Activated CD4-positive, alpha-beta T cell treated with anti-CD3 and anti-CD28 coated beads, Interleukin-2, amount 50 U/mL, for 1 hour (primary cell): ENCODE data around the gene UNC5A.

ENCODE experiments used
- DNase-seq: peaks from one replicate; pipeline ENCODE4 v3.0.0-alpha.2; 2020

Gene UNC5A

DNA sequence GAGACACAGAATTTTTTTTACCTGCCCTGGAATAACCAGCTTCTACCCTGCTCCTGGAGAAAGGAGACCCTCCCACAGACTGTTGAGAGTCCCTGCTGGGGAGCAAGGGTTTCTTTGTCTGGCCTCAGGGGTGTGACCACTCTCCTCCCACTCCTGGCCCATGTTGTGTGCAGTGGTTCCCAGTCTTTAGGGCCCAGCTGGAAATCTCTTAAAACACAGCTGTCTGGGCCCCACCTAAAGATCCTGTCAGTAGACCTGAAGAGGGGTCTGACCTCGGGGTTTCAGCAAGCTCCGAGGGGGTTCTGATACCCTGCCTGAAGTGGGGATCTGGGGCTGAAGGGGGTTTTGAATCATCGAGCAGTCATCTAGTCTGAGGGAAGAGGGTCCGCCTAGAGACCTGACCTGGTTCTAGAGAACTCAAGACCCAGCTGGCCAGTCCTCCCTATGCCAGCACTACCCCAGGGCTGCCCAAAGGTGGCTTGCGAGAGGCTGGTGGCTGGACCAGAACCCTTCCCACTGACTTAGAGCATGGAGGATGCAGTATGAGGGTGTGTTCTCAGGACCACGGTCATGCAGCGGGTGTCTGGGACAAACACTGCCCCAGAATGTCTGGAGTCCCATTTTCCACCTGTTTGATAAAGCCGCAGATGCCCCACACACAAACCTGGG lies 8.1 kb upstream of the UNC5A start:
- DNase-seq = no peak

DNA sequence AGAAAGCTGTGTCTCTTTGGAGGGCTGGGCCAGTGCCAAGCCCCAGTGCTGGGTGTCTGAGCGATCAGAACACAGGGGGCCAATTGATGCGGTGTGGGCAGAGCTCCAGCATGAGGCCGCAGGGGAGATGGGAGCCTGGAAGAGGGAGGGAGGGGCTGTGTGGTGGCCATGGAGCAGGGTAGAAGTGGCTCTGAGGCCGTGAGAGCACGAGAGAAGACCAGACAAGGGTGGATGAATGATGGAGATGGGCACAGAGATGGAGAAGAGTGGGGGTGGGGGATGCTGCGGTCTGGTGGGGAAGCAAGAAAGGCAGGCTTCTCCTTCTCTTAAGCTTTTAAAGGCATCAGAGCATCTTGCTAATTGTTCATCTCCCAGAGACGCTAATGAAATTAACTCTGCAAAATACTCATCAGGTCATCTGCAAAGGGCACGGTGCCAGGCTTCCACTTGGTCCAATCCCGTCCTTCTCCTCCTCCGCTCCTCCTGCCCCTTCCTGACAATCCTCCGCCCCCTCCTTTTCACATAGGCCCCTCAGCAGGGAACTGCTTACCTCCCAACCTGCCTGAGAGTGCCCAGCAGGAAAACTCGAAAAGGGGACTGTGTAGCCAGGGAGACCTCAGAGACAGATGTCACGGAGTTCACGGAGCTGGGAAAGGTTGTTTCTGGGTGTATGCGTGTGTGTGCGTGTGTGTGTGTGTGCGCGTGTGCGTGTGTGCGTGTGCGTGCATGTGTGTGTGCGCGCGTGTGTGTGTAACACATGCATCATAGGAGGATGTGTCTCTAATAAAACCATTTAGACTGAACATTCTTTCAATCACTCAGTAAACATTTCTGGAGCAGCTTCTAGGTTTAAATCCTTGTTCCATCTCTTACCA lies 7.1 kb upstream of the UNC5A start:
- no peak for DNase-seq

DNA sequence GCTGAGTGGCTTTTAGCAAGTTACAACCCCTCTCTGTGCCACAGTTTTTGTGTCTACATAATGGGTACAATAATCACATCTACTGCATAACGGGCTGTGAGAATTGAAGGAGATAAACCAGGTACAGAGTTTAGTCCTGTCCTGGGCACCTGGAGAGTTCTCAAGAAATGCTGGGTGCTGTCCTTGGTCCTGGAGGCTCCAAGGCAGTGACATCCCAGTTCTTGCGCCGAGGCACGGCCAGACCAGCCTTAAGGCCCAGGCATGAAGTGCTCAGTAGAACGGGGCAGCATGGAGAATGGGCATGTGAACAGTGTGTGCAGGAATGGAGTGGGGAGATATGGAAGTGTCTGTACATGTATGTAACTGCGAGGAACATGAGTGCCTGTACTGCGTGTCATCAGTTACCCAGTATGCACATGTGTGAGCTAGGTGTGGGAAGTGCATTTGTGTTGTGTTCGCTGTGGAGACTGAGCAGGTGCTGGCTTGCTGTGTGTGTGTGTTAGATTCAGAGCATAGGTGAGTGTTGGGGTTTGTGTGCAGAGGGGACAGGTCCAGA lies 6.3 kb upstream of the UNC5A start:
- DNase-seq = no peak

DNA sequence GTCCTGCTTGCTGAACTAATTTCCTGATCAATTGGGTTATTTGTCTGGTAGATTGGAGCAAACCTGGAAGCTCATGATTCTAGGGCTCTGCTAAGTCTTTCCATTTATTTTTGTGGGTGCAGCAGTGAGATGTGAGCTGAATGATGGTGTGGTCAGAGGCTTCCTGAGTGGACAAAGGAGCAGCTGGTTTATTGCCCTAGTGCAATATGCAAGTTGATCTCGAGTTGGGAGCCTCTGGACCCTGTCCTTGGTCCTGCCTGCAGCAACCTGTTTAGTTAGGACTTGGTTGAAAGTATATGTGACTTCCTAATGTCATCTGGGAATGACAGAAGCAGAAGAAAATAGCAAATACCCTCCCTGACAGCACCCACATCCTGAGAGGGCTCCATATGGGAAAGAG lies 4.2 kb upstream of the UNC5A start:
- DNase-seq = no peak

DNA sequence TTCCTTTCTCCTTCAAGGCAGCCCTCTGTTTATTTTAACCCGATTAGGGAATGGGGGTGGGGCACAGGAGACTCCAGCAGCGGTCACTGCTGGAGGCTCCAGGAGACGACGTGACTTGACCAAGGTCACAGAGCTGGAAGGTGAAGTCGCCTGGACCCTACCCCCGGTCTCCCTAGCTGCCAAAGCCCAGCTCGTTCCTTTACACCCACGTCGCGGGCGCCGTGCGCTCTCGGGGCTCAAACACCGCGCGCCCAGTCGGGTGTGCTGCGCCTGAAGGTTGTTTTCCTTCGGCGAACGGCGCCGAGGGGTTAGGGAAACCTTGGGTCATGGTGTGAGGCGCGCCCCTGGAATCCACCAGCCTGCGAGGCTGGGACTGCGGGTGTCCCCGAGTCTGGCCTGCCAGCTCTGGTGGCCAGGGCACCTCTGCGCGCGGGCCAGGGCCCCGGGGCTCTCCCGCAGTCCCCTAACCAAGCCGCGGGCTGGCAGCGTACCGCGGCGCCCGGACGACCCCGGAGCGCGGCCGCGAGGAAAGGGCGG lies 747 bp upstream of the UNC5A start:
- DNase-seq = no peak

DNA sequence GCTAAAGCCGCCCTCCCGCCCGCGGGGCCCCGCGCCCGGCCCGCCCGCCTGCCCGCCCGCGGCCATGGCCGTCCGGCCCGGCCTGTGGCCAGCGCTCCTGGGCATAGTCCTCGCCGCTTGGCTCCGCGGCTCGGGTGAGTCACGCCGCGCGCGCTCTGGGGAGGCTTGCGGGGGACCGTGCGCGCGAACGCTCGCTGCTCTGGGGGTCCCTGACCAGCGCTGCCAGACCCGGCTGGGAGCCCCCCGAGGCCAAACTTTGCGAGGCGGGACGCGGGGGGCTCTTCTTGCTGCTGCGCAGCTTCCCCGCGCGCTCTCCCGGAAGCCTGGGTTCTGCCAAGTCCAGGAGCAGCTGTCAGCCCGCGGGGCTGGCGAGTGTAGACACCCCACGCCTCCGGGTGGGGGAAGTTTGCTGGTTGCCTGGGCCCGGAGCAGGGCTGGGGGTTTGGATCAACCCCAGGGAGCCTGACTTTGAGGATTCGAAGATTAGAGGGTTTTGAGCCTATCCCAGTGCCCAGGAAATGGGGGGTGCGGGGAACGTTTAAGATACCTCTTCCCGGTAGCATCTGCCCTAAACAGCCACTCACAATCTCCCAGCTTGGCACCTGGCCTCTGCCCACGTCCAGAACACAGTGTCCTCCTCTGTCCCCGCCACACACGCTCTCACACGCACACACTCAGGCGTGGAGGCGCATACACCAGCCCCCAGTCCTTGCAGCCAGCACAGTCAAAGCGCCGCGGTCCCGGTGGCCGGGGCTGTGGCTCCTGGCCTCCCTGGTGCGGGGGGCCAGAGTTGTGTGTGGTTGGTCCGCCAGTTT lies 535 bp downstream of the UNC5A start:
- DNase-seq = no peak

DNA sequence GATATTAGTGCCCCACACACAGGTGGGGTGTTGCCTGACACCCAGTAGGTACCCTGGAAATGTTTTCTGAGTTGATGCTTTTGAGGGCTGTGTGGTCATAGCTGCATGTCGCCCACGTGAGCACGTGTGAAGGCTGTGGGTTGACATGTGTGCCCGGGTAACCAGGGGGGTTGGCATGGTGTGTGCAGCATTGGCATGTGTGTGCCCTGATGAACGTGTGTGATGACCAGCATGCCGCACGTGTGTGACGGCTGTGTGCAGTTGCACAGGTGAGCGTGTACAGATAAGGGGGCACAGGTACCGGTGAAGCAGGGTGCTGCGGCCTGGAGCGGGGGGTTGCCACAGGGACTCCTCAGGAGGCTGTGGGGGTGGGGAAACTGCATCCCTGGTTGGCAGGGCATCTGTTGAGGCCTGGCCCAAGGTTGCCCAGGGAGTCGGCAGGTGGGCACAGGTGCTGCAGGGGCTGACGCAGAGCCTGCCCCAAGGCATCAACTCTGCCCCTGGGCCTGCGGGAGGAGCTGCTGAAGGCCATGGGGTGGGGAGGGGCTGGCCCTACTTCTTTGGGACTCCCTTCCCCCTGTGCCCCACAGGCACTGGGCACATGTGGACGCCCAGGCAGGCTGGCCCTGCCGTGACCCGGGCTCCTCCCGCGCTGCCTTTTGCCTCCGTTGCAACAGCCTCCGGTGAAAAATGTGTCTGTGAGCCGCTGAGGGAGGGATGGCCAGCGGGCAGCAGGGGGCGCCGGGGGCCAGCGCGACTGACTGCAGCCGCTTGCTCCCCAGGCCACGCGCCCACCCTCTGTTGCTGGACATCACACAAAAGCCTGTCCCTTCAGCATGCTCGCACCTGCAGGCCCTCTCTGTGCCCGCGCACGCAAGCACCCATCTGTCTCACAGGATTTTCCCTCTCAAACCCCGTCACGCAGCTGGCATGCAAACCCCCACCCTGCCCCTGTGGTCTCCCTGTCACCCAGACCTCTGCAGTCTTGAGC lies 2.2 kb downstream of the UNC5A start:
- no peak for DNase-seq

DNA sequence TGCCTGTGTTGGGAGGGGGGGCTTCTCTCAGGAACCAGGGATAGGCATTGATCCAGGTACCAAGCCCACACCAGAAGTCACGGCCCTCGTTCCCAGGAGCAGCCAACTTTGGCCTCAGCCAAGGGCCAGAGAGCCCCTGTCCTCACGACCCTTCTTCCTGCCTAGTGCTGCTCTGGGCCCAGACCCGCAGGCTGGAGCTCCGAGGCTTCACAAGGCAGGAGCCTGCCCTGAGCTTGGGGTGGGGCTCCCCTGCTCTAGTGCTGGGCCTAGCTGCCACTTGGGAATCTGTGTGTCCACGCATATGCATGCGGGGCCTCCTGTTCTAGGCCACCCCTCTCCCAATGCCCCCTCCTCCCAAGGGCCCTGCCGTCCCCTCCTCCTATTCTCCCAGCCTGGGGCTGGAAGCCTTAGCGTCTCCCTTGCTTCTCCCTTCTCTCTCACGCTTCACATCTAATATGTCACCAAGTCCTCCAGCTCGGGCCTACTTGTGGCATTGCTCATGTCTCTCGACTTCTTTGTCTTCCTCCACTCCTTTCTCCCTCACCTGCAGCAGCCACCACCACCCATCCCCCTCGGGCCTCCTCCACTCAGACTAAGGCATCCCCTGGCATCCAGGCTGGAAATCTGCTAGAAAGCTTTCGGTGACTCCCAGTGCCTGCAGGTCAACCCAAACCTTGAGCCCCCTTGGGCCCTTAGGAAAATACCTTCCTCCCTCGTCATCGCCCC lies 3.4 kb downstream of the UNC5A start:
- DNase-seq = no peak

DNA sequence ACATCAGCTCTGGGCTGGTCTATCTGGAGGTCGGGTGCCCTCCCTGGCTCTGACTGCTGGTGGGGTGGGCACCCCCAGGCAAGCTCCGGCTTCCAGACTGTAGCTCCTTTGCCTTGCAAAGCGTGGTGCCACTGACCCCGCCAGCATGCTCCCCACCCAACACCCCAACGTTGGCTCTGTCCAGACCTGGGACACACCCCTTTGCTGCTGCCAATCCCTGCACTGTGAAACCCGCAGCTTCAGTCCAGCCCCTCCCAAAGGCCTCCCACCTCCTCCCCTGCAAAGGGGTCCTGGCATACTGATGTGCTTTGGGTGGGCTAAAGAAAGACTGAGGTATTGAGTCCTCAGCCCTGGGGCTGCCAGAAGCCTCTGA lies 3.9 kb downstream of the UNC5A start:
- DNase-seq = no peak

DNA sequence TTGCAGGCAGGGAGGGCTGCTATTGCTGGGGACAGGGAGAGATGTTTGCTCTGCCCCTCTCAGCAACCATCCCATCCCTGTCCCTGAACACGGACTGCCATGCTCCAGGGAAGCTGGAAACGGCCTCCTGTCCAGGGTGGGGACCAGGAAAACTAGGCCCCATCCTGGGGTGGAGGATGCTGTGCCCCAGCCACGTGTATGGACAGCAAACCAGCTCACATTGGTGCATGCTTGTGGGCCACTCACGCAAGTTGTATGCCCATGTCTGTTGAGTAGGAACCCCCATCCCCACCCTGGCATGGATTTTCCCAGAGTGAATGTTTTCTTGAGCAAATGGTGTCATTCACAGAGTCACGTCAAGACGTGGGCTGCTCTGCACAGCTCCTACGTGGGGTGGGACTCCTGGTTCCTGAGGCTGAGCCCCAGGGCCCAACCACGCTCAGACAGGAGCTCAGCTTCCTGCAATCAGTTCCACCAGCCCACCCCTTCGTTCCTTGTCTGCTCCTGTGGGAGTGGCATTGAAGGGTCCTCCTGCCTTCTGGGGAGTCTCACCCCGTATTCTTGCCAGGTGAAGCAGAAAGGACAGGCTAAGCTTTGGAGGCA lies 4.6 kb downstream of the UNC5A start:
- DNase-seq = no peak

DNA sequence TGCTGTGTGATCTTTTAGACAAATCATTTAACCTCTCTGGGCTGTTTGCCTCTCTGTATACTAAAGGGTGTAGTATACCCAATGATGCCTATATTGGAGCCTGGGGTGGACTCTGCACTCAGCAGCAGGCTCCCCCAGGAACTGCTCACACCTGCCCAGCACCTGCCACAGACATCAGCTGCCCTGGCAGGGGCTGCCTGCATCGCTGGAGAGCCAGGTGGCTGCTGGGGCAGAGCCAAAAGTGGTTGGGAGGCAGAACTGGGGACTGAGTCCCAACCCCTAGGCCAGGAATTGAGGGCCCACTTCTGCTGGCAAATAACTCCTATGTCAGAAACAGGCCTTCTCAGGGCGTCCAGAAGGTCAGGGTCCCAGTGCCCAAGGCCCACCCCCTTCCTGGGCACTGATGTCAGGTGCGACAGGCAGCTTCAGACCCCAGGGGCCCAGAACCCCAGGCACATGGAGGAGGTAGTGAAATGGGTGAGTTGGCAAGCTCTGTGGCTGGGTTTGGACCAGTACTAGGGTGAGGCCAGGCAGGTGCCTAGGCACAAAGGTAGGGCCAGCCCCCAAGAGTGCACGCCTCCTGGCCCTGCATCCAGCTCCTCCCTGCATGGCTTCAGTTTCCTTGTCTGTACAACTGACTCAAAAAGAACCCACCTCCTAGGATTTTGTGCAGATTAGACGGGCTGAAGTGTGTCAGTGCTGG lies 5.8 kb downstream of the UNC5A start:
- DNase-seq = no peak

DNA sequence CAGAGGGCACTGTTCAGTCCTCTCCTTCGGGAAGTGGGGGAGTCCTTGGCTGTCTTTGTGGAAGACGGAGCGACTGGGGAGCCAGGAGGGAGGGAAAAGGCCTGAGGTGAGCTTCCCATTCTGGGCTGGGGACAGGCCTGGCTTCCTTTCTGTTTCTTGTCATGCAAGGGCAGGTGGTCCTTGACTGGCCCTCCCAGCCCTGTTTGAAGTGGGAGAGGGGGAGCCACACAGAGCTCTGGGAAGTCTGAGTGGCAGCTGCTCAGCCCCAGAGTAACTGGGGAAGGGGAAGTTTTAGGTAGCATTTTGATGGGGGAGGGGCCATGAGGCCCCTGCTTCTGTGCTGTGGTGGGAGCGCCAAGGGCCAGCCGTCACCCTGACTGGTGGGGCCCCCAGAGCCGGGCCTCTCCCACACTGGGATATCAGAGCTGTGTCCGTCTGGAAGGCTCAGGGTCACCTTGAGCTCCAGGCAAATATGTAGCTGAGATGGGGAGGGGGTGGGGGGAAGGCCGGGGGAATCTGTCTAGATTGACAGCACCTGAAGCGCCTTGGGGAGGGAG lies 6.5 kb downstream of the UNC5A start:
- DNase-seq = no peak

DNA sequence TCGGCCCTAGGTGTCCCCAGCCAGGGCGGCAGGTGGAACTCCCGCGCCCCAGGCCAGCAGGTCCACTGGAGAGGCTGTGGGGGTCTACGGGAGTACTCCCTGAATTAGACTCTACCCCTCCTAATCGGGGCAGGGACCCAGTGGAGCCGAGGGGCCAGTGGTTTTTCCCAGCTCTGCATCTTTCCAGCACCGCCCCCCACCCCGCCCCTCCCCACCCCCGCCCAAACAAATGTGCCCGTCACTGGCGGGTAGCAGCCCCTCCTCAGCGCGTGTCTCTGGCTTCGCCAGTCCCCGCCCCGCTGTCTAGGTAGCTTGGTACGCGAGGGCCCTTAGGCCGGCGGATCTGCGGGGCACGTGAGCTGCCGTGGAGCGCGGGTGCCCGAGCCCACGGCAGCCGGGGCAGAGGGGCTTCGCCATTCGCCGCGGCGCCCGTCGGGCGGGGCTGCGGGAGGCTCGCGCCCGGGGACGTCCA lies 7.0 kb downstream of the UNC5A start:
- no peak for DNase-seq

DNA sequence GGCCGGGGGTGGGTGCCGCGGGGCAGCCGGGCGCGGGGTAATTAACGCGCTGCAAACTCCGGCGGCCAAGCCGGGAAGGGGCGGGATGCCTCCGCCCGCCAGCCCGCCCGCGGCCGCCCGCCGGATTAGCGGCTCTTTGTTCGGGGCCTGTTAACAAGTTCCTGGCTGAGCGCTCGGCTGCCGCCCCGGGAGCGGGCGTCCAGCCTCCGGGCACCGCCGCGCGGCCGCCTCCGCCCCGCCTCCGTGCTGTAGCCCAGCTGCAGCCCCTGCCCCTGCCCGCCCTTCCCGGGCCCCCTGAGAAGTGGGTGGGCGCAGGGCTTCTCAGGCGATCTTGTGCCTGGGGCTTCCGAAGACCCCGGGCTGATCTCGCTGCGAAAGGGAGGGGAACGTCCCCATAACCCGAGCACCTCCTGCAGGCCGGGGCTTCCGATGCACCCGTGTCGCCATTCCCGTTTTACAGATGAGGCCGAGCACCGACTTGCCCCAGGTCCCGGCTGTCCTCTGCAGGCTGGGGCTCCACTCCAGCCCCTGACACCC lies 7.5 kb downstream of the UNC5A start:
- no peak for DNase-seq

DNA sequence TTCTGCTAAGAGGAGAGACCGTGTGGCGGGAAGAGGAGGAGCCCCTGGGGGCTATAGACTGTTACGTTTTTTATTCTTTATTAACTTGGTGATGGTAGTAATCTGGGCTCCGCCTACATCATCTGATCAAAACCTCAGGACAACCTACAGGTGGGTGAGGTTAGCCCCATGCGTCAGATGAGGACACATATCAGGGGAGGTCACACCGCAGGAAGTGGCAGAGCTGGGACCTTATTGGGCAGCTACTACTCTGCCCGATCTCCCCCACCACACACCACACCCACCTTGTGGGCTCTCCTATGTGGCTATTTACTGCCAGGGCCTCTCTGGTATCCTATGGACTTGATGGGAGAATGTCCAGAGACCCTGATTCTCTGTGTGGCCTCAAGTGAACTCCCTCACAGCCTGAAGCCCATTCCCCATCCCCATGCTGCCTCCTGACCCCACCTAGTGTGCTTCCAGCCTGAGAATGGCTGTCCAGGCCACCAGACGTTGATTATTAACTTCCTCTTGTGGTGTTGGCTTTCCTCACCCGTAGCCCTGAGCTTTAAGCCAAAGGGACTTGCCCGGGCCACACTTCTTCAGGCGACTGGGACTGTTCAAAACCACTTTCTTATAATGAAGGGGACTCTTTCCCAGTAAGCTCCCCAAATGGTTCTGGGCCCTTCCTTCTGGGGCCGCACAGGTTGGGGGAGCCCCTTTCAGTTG lies 8.2 kb downstream of the UNC5A start:
- no peak for DNase-seq

DNA sequence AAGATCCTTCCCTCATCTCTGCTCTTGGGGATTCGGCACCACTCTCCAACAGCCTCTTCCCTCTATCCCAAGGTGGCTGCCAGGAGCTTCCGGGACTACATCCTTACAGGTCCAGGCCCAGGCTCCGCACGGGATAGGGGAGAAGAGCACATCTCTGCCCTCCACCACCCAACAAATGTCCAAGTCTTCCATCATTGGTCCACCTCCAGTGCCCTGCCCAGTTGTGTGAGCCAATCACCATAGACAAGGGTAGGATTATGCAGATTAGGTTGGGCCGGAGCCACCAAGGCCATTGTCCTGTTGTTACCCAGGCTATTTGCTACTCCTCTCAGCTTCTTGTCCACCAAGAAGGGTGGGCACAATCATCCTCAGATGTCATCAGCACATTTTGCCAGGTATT lies 9.1 kb downstream of the UNC5A start:
- DNase-seq = no peak

DNA sequence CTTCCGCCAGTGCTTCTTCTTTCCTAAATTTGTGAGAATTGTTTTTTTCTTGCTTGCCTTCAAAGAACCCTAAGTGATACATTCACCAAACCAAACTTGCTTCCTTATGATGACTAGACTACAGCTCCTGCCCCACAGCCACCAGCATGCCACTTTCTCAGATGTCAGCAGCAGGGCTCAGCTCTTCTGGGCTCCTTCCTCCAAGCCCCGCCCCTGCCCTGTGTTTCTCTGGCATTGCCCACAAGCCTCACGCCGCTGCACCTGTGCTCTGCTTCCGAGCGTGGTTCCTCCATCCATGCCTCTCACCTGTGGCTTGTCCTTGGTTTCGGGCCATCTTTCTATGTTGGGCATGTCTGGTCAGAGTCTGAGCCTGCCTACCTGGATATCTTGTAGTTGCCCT lies 10.6 kb downstream of the UNC5A start:
- no peak for DNase-seq

DNA sequence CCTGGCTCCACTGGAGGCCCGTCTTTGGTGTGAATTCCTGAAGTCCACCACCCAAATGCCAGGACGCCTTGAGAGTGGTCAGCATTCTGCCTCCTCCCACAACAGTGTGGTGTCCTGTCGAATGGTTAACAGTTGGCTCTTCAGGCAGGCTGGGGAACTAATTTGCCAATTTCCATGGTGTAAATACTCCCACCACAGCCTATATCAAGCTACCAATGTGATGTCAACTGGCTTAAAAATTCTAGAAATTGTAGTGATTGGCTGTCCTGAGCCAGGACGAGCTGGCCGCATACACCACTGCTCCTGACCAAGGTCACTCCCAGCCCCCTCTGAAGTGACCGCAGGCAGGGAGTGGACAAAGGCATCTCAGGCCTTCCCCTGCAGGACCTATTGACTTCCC lies 11.1 kb downstream of the UNC5A start:
- no peak for DNase-seq
